SK-N-SH treated with all-trans-retinoic acid at 6 μM for 48 hours (cell line): ENCODE measurements around the gene SVOP.

Experiments
- BACH2 ChIP-seq: fragments of 250-450 bp; sonication (Bioruptor Pico); IDR thresholded peaks from 2 replicates; pipeline ENCODE4 v1.9.0; 2021; ENCODE audit warnings: mild to moderate bottlenecking, borderline replicate concordance
- TCF4 ChIP-seq: fragments of 250-450 bp; sonication (Bioruptor Pico); IDR thresholded peaks from 2 replicates; pipeline ENCODE4 v1.8.0; 2021; ENCODE audit warnings: mild to moderate bottlenecking, moderate library complexity, borderline replicate concordance
- TSHZ2 ChIP-seq: fragments of 250-450 bp; sonication (Bioruptor Pico); IDR thresholded peaks from 2 replicates; pipeline ENCODE4 v1.5.0; 2020; ENCODE audit warnings: mild to moderate bottlenecking, moderate library complexity
- ZFP30 ChIP-seq: fragments of 450-650 bp; formaldehyde crosslinking; IDR thresholded peaks from 2 replicates; pipeline ENCODE4 v1.5.0; 2022; ENCODE audit warnings: mild to moderate bottlenecking, moderate library complexity

GRCh38 chr12:108916336-108916735, 104.5 kb downstream of the SVOP start:
- TF ChIP-seq ZFP30 (CRISPR knock-in tag) (no peak), BACH2 (CRISPR knock-in tag) (no peak), TSHZ2 (no peak), TCF4 (no peak)
